Activated CD4-positive, alpha-beta T cell treated with anti-CD3 and anti-CD28 coated beads, Interleukin-2, amount 10 ng/mL, durations not matched to agents 24 days and 14 days (primary cell): ENCODE measurements around the gene CYP4F22. TPM values are rescaled to one million over a fixed set of nuclear protein-coding genes. Genes with fewer than 3 reads are reported as not detected.
A peak's percentile ranks its signal among the peaks of the same experiment; 100 is the strongest.
"Not testable (repeated sequence)": the region's sequence is repeated elsewhere in the genome, so short reads cannot be mapped to it uniquely, and the experiment has no call there.

Source experiments
- DNase-seq: peaks from one replicate; pipeline ENCODE4 v3.0.0; 2022
- H3K27ac Mint-ChIP-seq: one replicate; pipeline ENCODE4 v1.8.0; 2022; ENCODE audit warnings: mild to moderate bottlenecking, mixed read lengths
- H3K27me3 Mint-ChIP-seq: one replicate; pipeline ENCODE4 v1.8.0; 2022; ENCODE audit warnings: mixed read lengths
- H3K36me3 Mint-ChIP-seq: one replicate; pipeline ENCODE4 v1.8.0; 2022; ENCODE audit warnings: low read depth, mild to moderate bottlenecking, mixed read lengths
- H3K4me1 Mint-ChIP-seq: one replicate; pipeline ENCODE4 v1.8.0; 2021; ENCODE audit warnings: mixed read lengths
- H3K4me3 Mint-ChIP-seq: one replicate; pipeline ENCODE4 v1.8.0; 2022; ENCODE audit warnings: mild to moderate bottlenecking, moderate library complexity, mixed read lengths
- H3K9me3 Mint-ChIP-seq: one replicate; pipeline ENCODE4 v1.8.0; 2021; ENCODE audit warnings: mixed read lengths
- intact Hi-C: fragments of 100-400 bp; cut with micrococcal nuclease; formaldehyde crosslinking; loops from one replicate; pipeline ENCODE4 v1.15.1; 2023
- total RNA-seq: library from RNA; stranded (reverse); gene quantifications from 2 replicates; pipeline ENCODE4 v1.2.3, GENCODE V29; 2022

Gene CYP4F22
- total RNA-seq, 1 donor from 2014 or later: 0.12 TPM

GRCh38 chr19:15584095-15584494 lies 75.8 kb downstream of the CYP4F22 start:
- Mint-ChIP-seq H3K27me3 (peaks cover 8% of the 10 kb centered on the region), H3K36me3 (no peaks in the 10 kb centered on the region), H3K9me3 (no peaks in the 10 kb centered on the region), H3K4me3 (no peak overlapping the region), H3K4me1 (peaks cover 2% of the 10 kb centered on the region), H3K27ac (no peak overlapping the region)
- DNase-seq: no peak
- intact Hi-C loops: no loop called here

DNA sequence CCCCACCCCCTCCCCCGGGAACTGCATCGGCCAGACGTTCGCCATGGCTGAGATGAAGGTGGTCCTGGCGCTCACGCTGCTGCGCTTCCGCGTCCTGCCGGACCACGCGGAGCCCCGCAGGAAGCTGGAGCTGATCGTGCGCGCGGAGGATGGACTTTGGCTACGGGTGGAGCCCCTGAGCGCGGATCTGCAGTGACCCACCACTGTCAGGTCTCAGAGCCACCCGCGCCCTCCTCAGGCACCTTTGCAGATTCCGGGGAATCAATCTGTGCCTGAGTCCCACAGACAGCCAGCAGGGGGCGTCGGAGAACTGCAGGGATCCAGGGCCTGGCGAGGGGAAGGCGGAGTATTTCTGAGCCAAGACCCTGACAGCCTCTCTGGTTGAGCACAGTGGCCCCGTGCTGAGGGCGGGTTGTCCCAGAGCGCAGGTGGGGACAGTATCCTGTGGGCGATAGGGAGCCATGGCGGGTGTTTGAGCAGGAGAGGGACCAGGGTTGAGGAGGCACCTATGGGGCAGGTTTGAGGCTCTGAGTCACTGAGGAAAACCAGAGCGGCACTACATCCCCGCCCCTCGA lies 76.3 kb downstream of the CYP4F22 start:
- peak overlapping the region; percentile 64 for H3K4me3 Mint-ChIP-seq
- peaks cover 8% of the 10 kb centered on the region for H3K27me3 Mint-ChIP-seq
- no peaks in the 10 kb centered on the region for H3K9me3 Mint-ChIP-seq
- DNase-seq: peak; percentile 94
- no peaks in the 10 kb centered on the region for H3K36me3 Mint-ChIP-seq
- intact Hi-C loops: no loop called here
- peaks cover 2% of the 10 kb centered on the region for H3K4me1 Mint-ChIP-seq
- H3K27ac Mint-ChIP-seq: no peak overlapping the region

DNA sequence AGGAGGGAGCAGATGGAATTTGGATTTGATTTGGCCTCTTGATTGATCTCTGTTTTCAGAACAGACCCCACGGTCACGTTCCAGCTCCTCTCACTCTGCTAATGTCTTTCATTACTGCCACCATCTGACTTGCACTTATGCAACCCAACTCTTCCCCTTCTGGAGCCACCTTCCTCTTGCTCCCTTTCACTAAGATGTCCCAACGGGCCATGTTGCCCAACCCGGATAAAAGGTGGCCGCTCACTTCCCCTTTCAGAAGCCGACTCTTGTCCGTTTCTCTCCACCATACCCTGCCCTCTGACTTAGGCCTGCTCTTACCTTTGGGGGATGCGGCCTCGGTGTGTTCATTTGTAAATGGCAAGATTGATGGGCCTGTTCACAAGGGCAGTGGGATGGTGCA lies 79.3 kb downstream of the CYP4F22 start:
- Mint-ChIP-seq H3K4me1 (peaks cover 2% of the 10 kb centered on the region), H3K27ac (no peak overlapping the region)
- DNase-seq: no peak

GRCh38 chr19:15588265-15588664 lies 79.9 kb downstream of the CYP4F22 start:
- intact Hi-C loops: no loop called here
- no peaks in the 10 kb centered on the region for H3K9me3 Mint-ChIP-seq
- peaks cover 2% of the 10 kb centered on the region for H3K4me1 Mint-ChIP-seq
- H3K4me3 Mint-ChIP-seq: no peak overlapping the region
- DNase-seq: no peak
- no peak overlapping the region for H3K27ac Mint-ChIP-seq
- H3K27me3 Mint-ChIP-seq: peaks cover 3% of the 10 kb centered on the region
- H3K36me3 Mint-ChIP-seq: no peaks in the 10 kb centered on the region

More for the DNA sequence above, 79.3 kb downstream of the CYP4F22 start:
- Mint-ChIP-seq H3K27me3 (peaks cover 3% of the 10 kb centered on the region), H3K36me3 (no peaks in the 10 kb centered on the region), H3K4me3 (no peak overlapping the region), H3K9me3 (no peaks in the 10 kb centered on the region)
- intact Hi-C loops: no loop called here

DNA sequence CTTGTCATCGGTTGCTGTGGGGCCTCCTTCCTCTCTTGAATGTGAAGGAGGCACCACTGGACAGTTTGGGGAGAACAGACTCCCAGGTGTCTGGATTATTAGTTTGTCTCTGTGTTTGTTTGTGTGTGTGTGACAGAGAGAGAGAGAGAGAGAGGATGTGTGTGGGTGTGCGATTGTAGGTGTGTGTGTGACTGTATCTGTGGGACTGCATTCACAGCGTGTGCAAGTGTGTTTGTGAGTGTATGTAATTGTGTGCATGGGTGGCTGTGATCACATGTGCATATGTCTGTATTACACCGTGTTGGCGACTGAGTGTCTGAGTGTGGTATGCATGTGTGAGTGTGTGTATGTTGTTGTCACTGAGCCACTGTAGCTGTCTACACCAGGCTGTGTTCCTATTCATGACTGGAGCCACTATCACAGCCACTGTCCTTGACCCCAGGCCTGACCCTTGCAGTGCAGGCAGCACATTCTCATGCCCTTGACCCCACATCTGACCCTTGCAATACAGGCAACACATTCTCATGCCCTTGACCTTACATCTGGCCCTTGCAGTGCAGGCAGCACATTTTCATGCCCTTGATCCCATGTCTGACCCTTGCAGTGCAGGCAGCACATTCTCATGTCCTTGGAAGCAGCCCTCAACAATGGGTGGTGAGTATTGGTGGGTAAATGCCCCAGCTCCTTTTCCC lies 81.6 kb downstream of the CYP4F22 start:
- H3K4me1 Mint-ChIP-seq: no peaks in the 10 kb centered on the region
- H3K27me3 Mint-ChIP-seq: peaks cover 3% of the 10 kb centered on the region
- intact Hi-C loops: no loop called here
- no peak overlapping the region for H3K4me3 Mint-ChIP-seq
- no peak for DNase-seq
- no peaks in the 10 kb centered on the region for H3K36me3 Mint-ChIP-seq
- H3K27ac Mint-ChIP-seq: no peak overlapping the region
- H3K9me3 Mint-ChIP-seq: no peaks in the 10 kb centered on the region

DNA sequence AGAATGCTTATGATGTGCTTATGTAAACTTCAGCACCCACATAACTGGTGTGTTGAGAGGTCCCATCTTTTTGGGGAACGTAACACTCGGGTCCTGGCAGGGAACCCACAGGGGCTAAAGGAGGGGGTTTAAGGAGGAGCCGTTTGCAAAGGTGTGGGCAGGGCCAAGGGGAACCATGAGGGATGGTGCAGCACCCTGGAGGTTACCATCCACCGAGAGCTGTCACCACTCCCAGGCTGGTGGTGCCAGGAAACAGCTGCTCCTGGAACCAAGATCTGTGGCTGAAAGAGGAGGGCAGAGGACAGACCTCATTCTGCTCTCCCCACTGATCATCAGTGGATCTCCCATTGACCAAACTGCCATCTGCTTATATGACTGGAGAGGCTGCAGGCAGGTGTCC lies 83.5 kb downstream of the CYP4F22 start:
- Mint-ChIP-seq H3K4me1 (no peaks in the 10 kb centered on the region), H3K9me3 (peaks cover 7% of the 10 kb centered on the region), H3K4me3 (no peak overlapping the region), H3K27me3 (peaks cover 8% of the 10 kb centered on the region), H3K36me3 (no peaks in the 10 kb centered on the region), H3K27ac (no peak overlapping the region)
- DNase-seq: no peak
- intact Hi-C loops: no loop called here

- H3K27ac Mint-ChIP-seq, DNase-seq, H3K4me1 Mint-ChIP-seq, H3K36me3 Mint-ChIP-seq, H3K27me3 Mint-ChIP-seq, intact Hi-C loops, H3K4me3 Mint-ChIP-seq, H3K9me3 Mint-ChIP-seq: not testable (repeated sequence)
These were observed 84.2 kb downstream of the CYP4F22 start for GRCh38 chr19:15592506-15592905.

DNA sequence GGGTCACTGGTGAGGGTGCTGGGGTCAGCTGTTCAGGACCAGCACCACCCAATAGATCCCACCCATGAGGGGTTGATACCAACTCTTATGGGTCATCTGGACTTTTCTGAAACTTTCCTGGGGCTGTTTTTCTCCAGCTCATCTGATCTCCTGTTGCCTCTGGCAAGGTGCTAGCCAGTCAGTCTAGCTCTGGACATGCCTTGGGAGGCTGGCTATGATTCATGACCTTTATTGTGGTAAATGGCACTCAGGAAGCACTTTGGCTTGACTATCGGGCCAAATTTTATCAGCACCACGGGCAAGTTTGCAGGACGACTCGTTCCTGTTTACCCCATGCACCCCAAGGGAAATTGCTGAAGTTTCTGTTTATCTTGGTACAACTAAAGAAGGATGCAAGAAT lies 85.4 kb downstream of the CYP4F22 start:
- intact Hi-C loops, H3K4me1 Mint-ChIP-seq, H3K27me3 Mint-ChIP-seq, H3K9me3 Mint-ChIP-seq, H3K27ac Mint-ChIP-seq, H3K36me3 Mint-ChIP-seq, DNase-seq, H3K4me3 Mint-ChIP-seq: not testable (repeated sequence)

DNA sequence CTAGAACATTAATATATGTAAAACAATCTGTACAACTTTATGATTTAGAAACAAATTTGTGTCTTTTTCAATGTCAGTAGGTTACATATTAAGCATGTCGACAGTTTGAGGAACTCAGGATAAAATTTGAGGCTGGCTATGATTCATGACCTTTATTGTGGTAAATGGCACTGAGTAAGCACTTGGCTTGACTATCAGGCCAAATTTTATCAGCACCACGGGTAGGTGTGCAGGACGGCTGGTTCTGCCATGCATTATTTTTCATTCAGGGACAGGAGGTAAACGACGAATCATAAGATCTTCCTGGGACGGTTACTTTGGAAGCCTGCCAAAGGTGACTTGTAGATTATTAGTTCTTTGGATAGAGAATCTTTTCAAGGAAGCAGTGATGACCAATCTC lies 86.7 kb downstream of the CYP4F22 start:
- intact Hi-C loops: no loop called here
- DNase-seq: no peak
- no peaks in the 10 kb centered on the region for H3K36me3 Mint-ChIP-seq
- peaks cover 8% of the 10 kb centered on the region for H3K9me3 Mint-ChIP-seq
- peaks cover 5% of the 10 kb centered on the region for H3K27me3 Mint-ChIP-seq
- no peak overlapping the region for H3K27ac Mint-ChIP-seq
- H3K4me1 Mint-ChIP-seq: no peaks in the 10 kb centered on the region
- no peak overlapping the region for H3K4me3 Mint-ChIP-seq

Other genes starting within 250 kb of the CYP4F22 start
- gene BRD4, start 176.0 kb upstream of the CYP4F22 start, total RNA-seq: 109 TPM in 2 replicates
- gene AKAP8, start 128.7 kb upstream of the CYP4F22 start, total RNA-seq: 55.4 and 56.2 TPM in 2 replicates
- gene AKAP8L, start 89.5 kb upstream of the CYP4F22 start, total RNA-seq: 76.8 and 80.1 TPM in 2 replicates
- 36.3 and 36.5 TPM in 2 replicates for gene WIZ, start 58.6 kb upstream of the CYP4F22 start, total RNA-seq
- 110 and 114 TPM in 2 replicates for gene RASAL3, start 44.0 kb upstream of the CYP4F22 start, total RNA-seq
- gene PGLYRP2, start 29.0 kb upstream of the CYP4F22 start, total RNA-seq: not detected in 2 replicates
- gene CYP4F8, start 106.7 kb downstream of the CYP4F22 start, total RNA-seq: not detected in 2 replicates
- gene CYP4F3, start 132.4 kb downstream of the CYP4F22 start, total RNA-seq: 0.09 TPM in 1 of 2 replicates, not detected in the other
- gene CYP4F12, start 164.6 kb downstream of the CYP4F22 start, total RNA-seq: not detected in 2 replicates
- gene OR10H2, start 219.5 kb downstream of the CYP4F22 start, total RNA-seq: not detected in 2 replicates
- gene OR10H3, start 229.5 kb downstream of the CYP4F22 start, total RNA-seq: not detected in 2 replicates